ENCODE measurements around the gene SMOC2.
"Not testable (repeated sequence)": the region's sequence is repeated elsewhere in the genome, so short reads cannot be mapped to it uniquely, and the experiment has no call there.

The SMOC2 gene

DNA sequence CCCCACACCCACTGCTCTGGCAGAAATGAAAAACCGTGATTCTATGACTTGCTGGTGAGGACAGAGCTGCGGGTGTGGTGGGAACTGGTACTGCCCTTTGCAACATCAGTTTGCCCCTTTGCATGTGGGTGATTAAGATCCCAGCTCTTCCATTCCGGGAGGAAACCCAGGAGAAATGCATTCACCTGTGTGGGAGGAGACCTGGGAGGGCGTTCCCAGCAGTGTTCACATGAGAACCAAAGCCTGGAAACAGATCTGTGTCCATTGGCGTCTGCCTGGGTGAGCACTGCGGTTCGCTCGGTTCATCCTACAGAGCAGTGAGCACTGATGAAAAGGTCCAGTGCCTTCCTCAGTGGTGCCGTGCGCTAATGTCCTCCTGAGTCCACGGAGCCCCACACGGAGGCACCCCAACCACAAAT, 89.7 kb downstream of the SMOC2 start:
- Histone ChIP-seq H3K27me3 (ENCODE audit: control insufficient read depth, insufficient read depth, low read length) (no peaks in the 10 kb centered on the region; the same call in 1 of the 2 replicates), H3K27ac (ENCODE audit: low read depth, low read length) (no peak overlapping the region), H3K36me3 (ENCODE audit: control insufficient read depth, insufficient read depth, low read length) (no peaks in the 10 kb centered on the region), H3K4me1 (ENCODE audit: control insufficient read depth, insufficient read depth, low read length) (no peaks in the 10 kb centered on the region), H3K4me3 (ENCODE audit: low read depth, low read length) (no peak overlapping the region), H3K9ac (ENCODE audit: low read length) (no peak overlapping the region), H3K9me3 (ENCODE audit: control insufficient read depth, insufficient read depth, low read depth, low read length) (no peaks in the 10 kb centered on the region)

- Histone ChIP-seq H3K9ac (ENCODE audit: low read length) (no peak overlapping the region), H3K27me3 (ENCODE audit: control insufficient read depth, insufficient read depth, low read length) (no peaks in the 10 kb centered on the region), H3K27ac (ENCODE audit: low read depth, low read length) (no peak overlapping the region), H3K4me1 (ENCODE audit: control insufficient read depth, insufficient read depth, low read length) (no peaks in the 10 kb centered on the region), H3K9me3 (ENCODE audit: control insufficient read depth, insufficient read depth, low read depth, low read length) (no peaks in the 10 kb centered on the region), H3K4me3 (ENCODE audit: low read depth, low read length) (no peak overlapping the region), H3K36me3 (ENCODE audit: control insufficient read depth, insufficient read depth, low read length) (no peaks in the 10 kb centered on the region)
These were observed 91.1 kb downstream of the SMOC2 start for GRCh38 chr6:168532070-168532469.

DNA sequence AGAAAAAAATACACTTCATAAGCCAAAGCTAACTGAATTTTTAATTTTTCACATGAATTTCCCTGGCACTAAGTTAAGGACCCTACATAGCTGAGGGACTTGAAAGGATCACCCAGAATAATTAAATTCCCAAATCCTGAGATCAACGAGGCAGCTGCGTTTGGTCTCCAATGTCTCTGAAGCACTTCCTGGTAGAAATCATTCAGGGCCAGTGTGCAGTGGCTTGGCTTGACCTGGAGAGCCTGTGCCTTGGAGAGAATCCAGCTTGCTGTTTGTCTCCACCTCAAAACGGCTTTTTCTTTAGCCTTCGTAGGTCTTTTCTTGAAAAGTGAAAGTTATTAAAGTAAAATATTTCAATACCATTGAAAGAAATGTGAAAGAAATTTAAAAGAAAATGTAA, 92.4 kb downstream of the SMOC2 start:
- Histone ChIP-seq H3K27me3 (ENCODE audit: control insufficient read depth, insufficient read depth, low read length) (no peaks in the 10 kb centered on the region), H3K4me3 (ENCODE audit: low read depth, low read length) (no peak overlapping the region), H3K9ac (ENCODE audit: low read length) (no peak overlapping the region), H3K9me3 (ENCODE audit: control insufficient read depth, insufficient read depth, low read depth, low read length) (no peaks in the 10 kb centered on the region), H3K36me3 (ENCODE audit: control insufficient read depth, insufficient read depth, low read length) (no peaks in the 10 kb centered on the region), H3K4me1 (ENCODE audit: control insufficient read depth, insufficient read depth, low read length) (peaks cover 4% of the 10 kb centered on the region; the same call in 1 of the 2 replicates), H3K27ac (ENCODE audit: low read depth, low read length) (no peak overlapping the region)

DNA sequence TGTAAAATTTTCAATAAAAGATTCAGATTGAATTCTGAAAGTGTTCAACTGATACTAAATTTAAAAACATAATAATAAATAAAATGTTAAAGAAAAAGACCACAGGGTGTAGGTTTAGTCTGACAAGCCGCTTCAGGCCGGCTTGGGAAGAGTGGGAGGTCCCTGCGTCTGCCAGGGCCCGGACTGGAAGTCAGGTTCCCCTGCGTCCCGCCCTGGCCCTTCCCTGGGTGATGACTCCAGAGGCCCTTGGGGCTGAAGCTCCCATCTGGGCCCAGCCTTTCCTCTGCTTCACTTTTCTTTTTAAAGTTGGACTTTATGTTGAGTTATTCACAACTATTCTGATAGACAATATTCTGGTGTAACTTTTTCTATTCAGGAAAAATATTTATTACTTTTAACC, 93.3 kb downstream of the SMOC2 start:
- Histone ChIP-seq H3K36me3 (ENCODE audit: control insufficient read depth, insufficient read depth, low read length) (no peaks in the 10 kb centered on the region), H3K9me3 (ENCODE audit: control insufficient read depth, insufficient read depth, low read depth, low read length) (no peaks in the 10 kb centered on the region), H3K9ac (ENCODE audit: low read length) (no peak overlapping the region), H3K4me1 (ENCODE audit: control insufficient read depth, insufficient read depth, low read length) (peaks cover 4% of the 10 kb centered on the region; the same call in 1 of the 2 replicates), H3K4me3 (ENCODE audit: low read depth, low read length) (no peak overlapping the region), H3K27ac (ENCODE audit: low read depth, low read length) (no peak overlapping the region), H3K27me3 (ENCODE audit: control insufficient read depth, insufficient read depth, low read length) (no peaks in the 10 kb centered on the region)

- Histone ChIP-seq H3K36me3 (ENCODE audit: control insufficient read depth, insufficient read depth, low read length) (no peaks in the 10 kb centered on the region), H3K4me1 (ENCODE audit: control insufficient read depth, insufficient read depth, low read length) (peaks cover 12% of the 10 kb centered on the region), H3K9me3 (ENCODE audit: control insufficient read depth, insufficient read depth, low read depth, low read length) (no peaks in the 10 kb centered on the region), H3K27me3 (ENCODE audit: control insufficient read depth, insufficient read depth, low read length) (no peaks in the 10 kb centered on the region), H3K9ac (ENCODE audit: low read length) (no peak overlapping the region), H3K27ac (ENCODE audit: low read depth, low read length) (no peak overlapping the region), H3K4me3 (ENCODE audit: low read depth, low read length) (no peak overlapping the region)
These were observed 94.7 kb downstream of the SMOC2 start for GRCh38 chr6:168535711-168536110.

- Histone ChIP-seq H3K4me3 (ENCODE audit: low read depth, low read length) (no peak overlapping the region), H3K9me3 (ENCODE audit: control insufficient read depth, insufficient read depth, low read depth, low read length) (no peaks in the 10 kb centered on the region), H3K27ac (ENCODE audit: low read depth, low read length) (no peak overlapping the region), H3K36me3 (ENCODE audit: control insufficient read depth, insufficient read depth, low read length) (no peaks in the 10 kb centered on the region), H3K4me1 (ENCODE audit: control insufficient read depth, insufficient read depth, low read length) (peaks cover 17% of the 10 kb centered on the region), H3K27me3 (ENCODE audit: control insufficient read depth, insufficient read depth, low read length) (no peaks in the 10 kb centered on the region), H3K9ac (ENCODE audit: low read length) (no peak overlapping the region)
These were observed 95.2 kb downstream of the SMOC2 start for GRCh38 chr6:168536196-168536595.

- no peak overlapping the region for H3K9ac ChIP-seq (ENCODE audit: low read length)
- no peaks in the 10 kb centered on the region for H3K36me3 ChIP-seq (ENCODE audit: control insufficient read depth, insufficient read depth, low read length)
- no peak overlapping the region for H3K27ac ChIP-seq (ENCODE audit: low read depth, low read length)
- H3K9me3 ChIP-seq (ENCODE audit: control insufficient read depth, insufficient read depth, low read depth, low read length): no peaks in the 10 kb centered on the region
- H3K27me3 ChIP-seq (ENCODE audit: control insufficient read depth, insufficient read depth, low read length): no peaks in the 10 kb centered on the region
- H3K4me1 ChIP-seq (ENCODE audit: control insufficient read depth, insufficient read depth, low read length): peaks cover 24% of the 10 kb centered on the region
- H3K4me3 ChIP-seq (ENCODE audit: low read depth, low read length): no peak overlapping the region
These were observed 95.9 kb downstream of the SMOC2 start for GRCh38 chr6:168536665-168537539.

GRCh38 chr6:168537540-168537884, 96.5 kb downstream of the SMOC2 start:
- Histone ChIP-seq H3K27me3 (ENCODE audit: control insufficient read depth, insufficient read depth, low read length) (no peaks in the 10 kb centered on the region), H3K4me3 (ENCODE audit: low read depth, low read length) (no peak overlapping the region), H3K9ac (ENCODE audit: low read length) (no peak overlapping the region), H3K9me3 (ENCODE audit: control insufficient read depth, insufficient read depth, low read depth, low read length) (no peaks in the 10 kb centered on the region), H3K36me3 (ENCODE audit: control insufficient read depth, insufficient read depth, low read length) (no peaks in the 10 kb centered on the region), H3K4me1 (ENCODE audit: control insufficient read depth, insufficient read depth, low read length) (peaks cover 30% of the 10 kb centered on the region), H3K27ac (ENCODE audit: low read depth, low read length) (no peak overlapping the region)

GRCh38 chr6:168538188-168538891, 97.4 kb downstream of the SMOC2 start:
- H3K4me1 ChIP-seq (ENCODE audit: control insufficient read depth, insufficient read depth, low read length): peaks cover 30% of the 10 kb centered on the region
- H3K9ac ChIP-seq (ENCODE audit: low read length); H3K27me3 ChIP-seq (ENCODE audit: control insufficient read depth, insufficient read depth, low read length): not testable (repeated sequence)

DNA sequence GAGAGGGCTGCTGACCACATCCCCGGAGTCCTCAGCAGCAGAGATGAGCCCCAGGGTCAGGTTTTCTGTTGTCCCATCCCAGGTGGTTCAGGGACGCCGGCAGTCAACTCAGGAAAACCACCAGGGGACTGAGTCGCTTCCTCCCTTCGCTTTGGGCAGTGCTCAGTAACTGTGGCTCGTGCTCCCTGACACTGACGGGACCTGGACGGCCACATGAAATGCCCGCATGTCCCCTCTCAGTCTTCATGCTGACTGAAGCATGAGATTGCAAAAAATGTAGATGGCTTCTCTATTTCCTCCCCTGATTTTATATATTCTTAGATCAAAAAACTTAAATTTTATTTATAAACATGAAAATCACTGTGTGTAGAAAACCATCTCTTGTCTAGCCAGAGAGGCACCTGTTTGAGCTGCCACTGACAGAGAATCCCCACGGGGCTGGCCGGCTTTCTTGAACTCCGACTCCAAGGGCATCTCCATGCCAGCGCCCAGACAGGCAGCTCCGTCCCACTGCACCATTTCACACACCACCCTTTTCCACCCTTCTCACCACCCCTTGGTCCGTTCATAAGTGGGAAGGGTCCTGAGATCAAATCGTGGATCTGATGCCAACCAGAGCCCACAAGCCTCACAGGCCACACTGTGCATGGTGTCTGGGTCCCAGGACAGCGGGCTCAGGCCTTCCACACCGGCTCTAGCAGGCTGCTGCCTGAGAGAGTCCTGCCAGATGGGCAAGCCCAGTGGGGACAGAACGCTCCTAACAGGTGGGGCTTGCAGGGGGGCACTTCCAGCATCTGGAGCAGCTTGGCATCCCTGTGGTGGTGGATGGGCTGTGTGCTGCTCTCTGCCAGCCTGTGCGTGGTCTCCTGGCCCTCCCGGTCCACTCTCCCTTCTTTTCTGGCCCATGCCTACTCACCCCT, 98.2 kb downstream of the SMOC2 start:
- Histone ChIP-seq H3K36me3 (ENCODE audit: control insufficient read depth, insufficient read depth, low read length) (no peaks in the 10 kb centered on the region), H3K9me3 (ENCODE audit: control insufficient read depth, insufficient read depth, low read depth, low read length) (no peaks in the 10 kb centered on the region), H3K4me1 (ENCODE audit: control insufficient read depth, insufficient read depth, low read length) (peaks cover 30% of the 10 kb centered on the region), H3K27me3 (ENCODE audit: control insufficient read depth, insufficient read depth, low read length) (no peaks in the 10 kb centered on the region), H3K27ac (ENCODE audit: low read depth, low read length) (no peak overlapping the region), H3K9ac (ENCODE audit: low read length) (no peak overlapping the region), H3K4me3 (ENCODE audit: low read depth, low read length) (no peak overlapping the region)

More at GRCh38 chr6:168538188-168538891, 97.4 kb downstream of the SMOC2 start:
- not testable (repeated sequence) for H3K4me3 ChIP-seq (ENCODE audit: low read depth, low read length); H3K9me3 ChIP-seq (ENCODE audit: control insufficient read depth, insufficient read depth, low read depth, low read length); H3K36me3 ChIP-seq (ENCODE audit: control insufficient read depth, insufficient read depth, low read length); H3K27ac ChIP-seq (ENCODE audit: low read depth, low read length)

Measured in HUES6 (cell line).